OCI-LY3 (cell line): ENCODE data around the gene MMD2.

Experiments
- EZH2phosphoT487 ChIP-seq: fragments of 200-600 bp; shearing (Covaris generic); IDR thresholded peaks from 2 replicates; pipeline ENCODE4 v1.6.1; 2018; ENCODE audit warnings: antibody characterized with exemption, mixed run types, low read depth
- TF ChIP-seq, protein P1 (sequence below): fragments of 200-600, 300-600 bp; sonication (generic); IDR thresholded peaks from 2 replicates; pipeline ENCODE4 v1.5.1; 2014; ENCODE audit warnings: antibody characterized with exemption, low read length, low read depth

DNA sequence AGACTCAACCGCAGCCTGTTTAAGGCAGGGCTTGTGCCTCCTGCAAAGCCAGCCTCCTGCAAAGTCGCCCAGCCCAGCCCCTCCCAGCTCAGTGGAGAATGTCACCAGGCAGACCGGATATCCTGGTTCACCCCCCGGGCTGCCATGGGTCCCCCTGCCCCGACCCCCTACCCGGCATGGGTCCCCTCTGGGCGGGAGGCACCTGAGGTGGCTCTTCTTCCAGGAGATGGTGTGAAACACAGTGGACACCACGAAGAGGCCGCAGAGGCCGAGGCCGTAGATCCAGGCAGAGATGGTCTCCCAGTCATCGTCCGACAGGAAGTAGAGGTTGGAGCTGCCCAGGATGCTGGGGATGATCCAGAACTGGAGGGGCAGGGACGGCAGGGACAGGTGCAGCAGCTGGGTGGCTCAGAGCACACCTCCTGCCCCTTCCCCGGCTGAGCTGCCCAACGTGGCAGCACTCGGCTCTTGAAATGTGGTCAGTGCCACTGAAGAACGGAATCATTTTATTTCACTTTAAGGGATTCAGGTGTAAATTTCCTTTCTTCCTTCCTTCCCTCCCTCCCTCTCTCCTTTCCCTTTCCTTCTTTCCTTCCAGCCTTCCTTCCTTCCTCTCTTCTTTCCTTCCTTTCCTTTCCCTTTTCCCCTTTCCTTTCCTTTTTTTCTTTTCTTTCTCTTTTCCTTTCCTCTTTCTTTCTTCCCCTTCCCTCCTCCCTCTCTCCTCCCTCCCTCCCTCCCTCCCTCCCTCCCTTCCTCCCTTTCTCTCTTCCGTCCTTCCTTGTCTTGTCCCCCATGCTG lies 38.8 kb downstream of the MMD2 start:
- TF ChIP-seq, protein P1, sequence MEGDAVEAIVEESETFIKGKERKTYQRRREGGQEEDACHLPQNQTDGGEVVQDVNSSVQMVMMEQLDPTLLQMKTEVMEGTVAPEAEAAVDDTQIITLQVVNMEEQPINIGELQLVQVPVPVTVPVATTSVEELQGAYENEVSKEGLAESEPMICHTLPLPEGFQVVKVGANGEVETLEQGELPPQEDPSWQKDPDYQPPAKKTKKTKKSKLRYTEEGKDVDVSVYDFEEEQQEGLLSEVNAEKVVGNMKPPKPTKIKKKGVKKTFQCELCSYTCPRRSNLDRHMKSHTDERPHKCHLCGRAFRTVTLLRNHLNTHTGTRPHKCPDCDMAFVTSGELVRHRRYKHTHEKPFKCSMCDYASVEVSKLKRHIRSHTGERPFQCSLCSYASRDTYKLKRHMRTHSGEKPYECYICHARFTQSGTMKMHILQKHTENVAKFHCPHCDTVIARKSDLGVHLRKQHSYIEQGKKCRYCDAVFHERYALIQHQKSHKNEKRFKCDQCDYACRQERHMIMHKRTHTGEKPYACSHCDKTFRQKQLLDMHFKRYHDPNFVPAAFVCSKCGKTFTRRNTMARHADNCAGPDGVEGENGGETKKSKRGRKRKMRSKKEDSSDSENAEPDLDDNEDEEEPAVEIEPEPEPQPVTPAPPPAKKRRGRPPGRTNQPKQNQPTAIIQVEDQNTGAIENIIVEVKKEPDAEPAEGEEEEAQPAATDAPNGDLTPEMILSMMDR: no peak
- TF ChIP-seq EZH2phosphoT487: no peak
